Bone marrow (tissue), 2 donors: ENCODE data around the gene SUMF2.
"Not testable (repeated sequence)": the region's sequence is repeated elsewhere in the genome, so short reads cannot be mapped to it uniquely, and the experiment has no call there.

Experiments used
- DNase-seq, 2 donors: peaks; one replicate each; lab custom pipeline; 2025; lab: John Stamatoyannopoulos, UW

Gene SUMF2

GRCh38 chr7:56062382-56062781 lies 1.7 kb upstream of the SUMF2 start:
- peak in 1 of 2 donors; percentile 8 for DNase-seq

- no peak for DNase-seq
Observed at GRCh38 chr7:56063500-56063881, 595 bp upstream of the SUMF2 start.

GRCh38 chr7:56066376-56066775 lies 2.3 kb downstream of the SUMF2 start:
- DNase-seq: not testable (repeated sequence)

GRCh38 chr7:56074371-56074791 lies 10.3 kb downstream of the SUMF2 start:
- peak; percentile 47 to 75 for DNase-seq

GRCh38 chr7:56077681-56078080 lies 13.6 kb downstream of the SUMF2 start:
- DNase-seq: no peak

- DNase-seq: no peak
Observed at GRCh38 chr7:56078196-56078595, 14.1 kb downstream of the SUMF2 start.

- DNase-seq: no peak
Observed at GRCh38 chr7:56079450-56080185, 15.5 kb downstream of the SUMF2 start.

GRCh38 chr7:56080726-56081435 lies 16.8 kb downstream of the SUMF2 start:
- DNase-seq: not testable (repeated sequence)

GRCh38 chr7:56081626-56082340 lies 17.7 kb downstream of the SUMF2 start:
- DNase-seq: no peak

GRCh38 chr7:56083150-56083785 lies 19.2 kb downstream of the SUMF2 start:
- no peak for DNase-seq

GRCh38 chr7:56086761-56087160 lies 22.7 kb downstream of the SUMF2 start:
- no peak for DNase-seq

- no peak for DNase-seq
Observed at GRCh38 chr7:56087445-56087844, 23.4 kb downstream of the SUMF2 start.

- DNase-seq: no peak
Observed at GRCh38 chr7:56091591-56091990, 27.5 kb downstream of the SUMF2 start.

GRCh38 chr7:56092388-56092787 lies 28.3 kb downstream of the SUMF2 start:
- not testable (repeated sequence) for DNase-seq

- no peak for DNase-seq
Observed at GRCh38 chr7:56092789-56093531, 28.9 kb downstream of the SUMF2 start, which contains the start of gene PHKG1. TSS of gene PHKG1 (minus strand) at chr7:56092952. CDS start at chr7:56088941, 4,011 bp downstream.

GRCh38 chr7:56097700-56098099 lies 33.6 kb downstream of the SUMF2 start:
- no peak for DNase-seq

- not testable (repeated sequence) for DNase-seq
Observed at GRCh38 chr7:56098187-56099008, 34.3 kb downstream of the SUMF2 start.

- DNase-seq: no peak
Observed at GRCh38 chr7:56099653-56100052, 35.6 kb downstream of the SUMF2 start.

- not testable (repeated sequence) for DNase-seq
Observed at GRCh38 chr7:56104138-56104537, 40.1 kb downstream of the SUMF2 start.

GRCh38 chr7:56105508-56105907 lies 41.4 kb downstream of the SUMF2 start:
- DNase-seq: no peak
